ENCODE results near the gene PLCB2.

The PLCB2 gene

GRCh38 chr15:40307421-40308211 is at the start of gene PLCB2:
Gene PLCB2 (minus strand): TSS chr15:40307935. CDS start chr15:40307672, 263 bp downstream.
- no peak for FAIRE-seq

GRCh38 chr15:40357246-40357645 is 49.5 kb upstream of the PLCB2 start:
- FAIRE-seq: no peak

DNA sequence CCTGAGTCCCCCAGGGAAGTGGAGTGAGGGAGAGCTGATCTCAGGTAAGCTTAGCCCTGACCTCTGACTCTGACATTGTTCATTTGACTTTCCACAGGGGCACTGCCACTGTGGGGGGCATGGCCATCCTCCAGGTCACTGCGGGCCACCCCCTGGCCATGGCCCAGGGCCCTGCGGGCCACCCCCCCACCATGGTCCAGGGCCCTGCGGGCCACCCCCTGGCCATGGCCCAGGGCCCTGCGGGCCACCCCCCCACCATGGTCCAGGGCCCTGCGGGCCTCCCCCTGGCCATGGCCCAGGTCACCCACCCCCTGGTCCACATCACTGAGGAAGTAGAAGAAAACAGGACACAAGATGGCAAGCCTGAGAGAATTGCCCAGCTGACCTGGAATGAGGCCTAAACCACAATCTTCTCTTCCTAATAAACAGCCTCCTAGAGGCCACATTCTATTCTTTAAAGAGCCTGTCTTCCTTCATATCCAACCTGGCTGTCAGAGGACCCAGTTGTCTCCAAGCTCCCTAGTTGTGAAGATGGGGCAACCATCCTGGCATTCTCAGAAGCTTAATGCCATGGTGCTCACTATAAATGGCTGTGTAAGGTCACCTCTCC is 48.3 kb upstream of the PLCB2 start:
- FAIRE-seq: no peak

DNA sequence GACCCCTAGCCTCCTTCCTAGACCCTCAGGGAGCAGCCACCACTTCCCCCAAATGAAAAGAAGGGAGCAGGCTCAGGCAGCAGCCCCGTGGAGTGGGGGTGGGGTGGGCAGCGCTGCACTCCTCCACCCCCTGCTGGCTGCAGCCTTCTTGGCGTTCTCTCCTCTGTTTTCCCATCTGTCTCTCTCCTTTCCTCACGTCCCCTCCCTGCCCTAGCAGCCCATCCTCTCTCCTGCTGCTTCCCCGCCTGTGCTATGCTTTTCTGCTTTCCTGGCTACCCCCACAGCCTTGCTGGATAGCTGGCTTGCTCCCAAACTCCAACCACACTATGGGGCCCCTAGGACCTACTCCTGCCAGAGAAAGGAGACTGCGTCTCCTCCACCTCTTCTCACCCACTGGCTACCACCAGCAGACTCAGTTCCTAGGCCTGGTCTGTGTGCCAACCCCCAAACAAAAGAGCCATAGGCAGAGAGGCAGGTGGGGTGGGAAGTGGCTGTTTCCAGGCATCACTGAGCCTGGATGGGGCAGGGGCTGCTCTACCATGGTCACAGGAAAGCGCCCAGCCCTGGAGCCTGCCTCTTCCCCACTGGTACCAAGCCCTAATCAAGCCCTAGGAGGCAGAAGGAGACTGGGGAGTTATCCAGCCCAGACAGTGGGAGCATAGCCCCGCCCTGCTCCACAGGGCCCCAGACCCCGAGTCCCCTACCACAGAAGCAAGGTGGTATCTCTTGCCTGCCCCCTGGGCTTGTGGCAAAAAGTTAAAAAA is 46.9 kb upstream of the PLCB2 start:
- no peak for FAIRE-seq

DNA sequence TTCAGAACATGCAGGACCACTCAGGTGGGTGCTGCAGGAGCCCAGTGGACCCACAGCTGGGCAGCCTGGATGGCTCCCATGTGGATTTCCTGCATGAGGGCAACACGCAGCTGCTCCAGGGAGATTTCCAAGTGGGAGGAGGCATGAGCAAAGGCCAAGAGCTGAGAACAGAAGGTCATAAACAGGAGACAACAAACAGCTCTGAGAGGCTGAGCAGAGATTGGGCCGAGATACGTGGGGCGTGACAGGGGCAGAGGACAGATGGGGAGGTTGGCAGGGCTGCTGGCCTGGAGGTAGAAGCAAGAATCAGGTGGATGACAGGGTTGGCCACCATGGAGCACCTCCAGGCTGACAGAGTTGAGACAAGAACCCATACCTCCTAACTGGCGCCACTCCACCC is 46.0 kb upstream of the PLCB2 start:
- no peak for FAIRE-seq

DNA sequence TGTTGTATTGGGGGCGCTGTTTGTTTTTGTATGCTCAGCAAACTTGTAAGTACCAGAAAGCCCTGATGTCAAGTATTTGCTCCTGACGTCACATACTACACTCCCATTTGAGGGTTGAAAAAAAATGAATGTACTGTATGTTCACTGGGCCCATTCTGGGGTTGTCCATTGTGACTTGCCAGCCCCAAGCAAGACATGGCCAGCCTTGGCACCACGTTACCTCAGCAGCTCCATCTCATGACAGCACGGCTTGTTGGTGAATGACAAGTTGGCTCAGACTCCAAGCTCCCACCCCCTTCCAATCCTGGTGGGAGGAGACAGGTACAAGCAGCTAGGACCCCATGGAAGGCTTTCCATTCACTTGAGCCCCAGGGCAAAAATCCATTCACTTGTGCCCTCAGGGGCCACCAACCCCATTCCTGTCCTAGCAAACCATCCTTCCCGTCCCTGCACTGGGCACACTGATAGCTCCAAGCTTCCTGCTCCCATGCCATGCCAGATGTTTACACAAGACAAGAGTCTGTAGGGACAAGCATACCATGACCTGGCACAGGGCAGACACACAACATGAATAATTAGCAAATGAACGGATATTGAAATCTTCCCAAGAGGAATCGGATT is 44.7 kb upstream of the PLCB2 start:
- FAIRE-seq: no peak

- no peak for FAIRE-seq
Measured at GRCh38 chr15:40349163-40349562, 41.4 kb upstream of the PLCB2 start.

DNA sequence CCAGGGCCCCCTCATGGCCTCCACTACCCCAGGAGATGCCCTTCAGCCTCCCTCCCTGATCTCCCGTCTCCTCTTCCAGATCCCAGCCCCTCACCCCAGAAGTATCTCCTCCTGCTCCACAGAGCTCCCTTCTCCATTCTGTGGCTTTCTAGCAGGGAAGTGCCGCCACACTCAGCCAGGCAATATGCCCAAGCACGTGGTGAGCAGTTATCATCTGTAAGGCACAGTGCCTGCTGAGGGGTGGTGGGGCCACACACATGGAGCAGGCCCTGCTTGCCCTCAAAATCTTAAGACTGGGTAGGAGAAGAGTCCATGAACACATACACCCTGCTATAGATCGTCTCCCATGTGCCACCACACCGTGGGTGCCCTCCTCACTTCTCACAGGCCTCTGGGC is 40.7 kb upstream of the PLCB2 start:
- no peak for FAIRE-seq

DNA sequence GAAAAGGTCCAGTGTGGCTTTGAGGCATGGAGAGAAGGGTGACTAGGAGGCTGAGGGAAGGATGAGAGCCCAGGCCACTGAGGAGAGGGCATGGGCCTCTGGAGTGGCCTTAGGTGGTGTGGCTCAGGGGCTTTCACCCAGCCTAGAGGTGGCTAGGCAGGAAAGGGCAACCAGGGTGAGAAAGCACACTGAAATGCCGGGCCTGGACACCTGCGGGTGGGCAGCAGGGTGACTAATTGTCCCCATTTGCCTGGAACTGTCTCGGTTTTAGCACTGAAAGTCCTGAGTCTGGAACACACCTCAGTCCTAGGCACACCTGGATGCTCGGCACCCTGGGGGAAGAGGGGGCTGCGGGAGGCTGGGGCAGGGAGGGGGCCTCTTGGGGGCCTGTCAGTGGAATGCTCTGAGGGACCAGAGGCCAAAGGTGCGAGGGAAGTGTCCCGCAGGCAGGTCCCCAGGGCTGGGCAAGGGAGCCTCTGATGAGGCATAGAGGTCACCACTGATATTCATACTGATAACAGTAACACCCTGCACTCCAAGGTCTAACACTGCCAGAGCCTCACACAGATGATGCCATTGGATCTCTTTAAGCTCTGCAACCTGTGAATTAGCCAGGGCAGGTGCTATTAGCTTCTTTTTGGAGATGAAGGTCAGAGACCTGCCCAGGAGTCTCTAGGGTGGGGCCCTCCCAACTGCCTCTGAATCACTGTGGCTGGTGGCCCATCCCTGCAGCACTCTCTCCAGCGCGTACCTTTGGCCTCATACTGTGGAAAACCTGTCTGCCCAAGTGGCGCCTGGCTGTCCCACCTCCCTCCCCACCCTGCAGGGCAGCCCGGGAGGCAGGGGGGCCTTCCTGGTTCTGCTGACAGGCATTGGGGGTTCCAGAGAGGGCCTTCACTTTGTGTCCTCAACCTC is 40.1 kb upstream of the PLCB2 start:
- FAIRE-seq: no peak

GRCh38 chr15:40346579-40347558 is 39.1 kb upstream of the PLCB2 start:
- no peak for FAIRE-seq

DNA sequence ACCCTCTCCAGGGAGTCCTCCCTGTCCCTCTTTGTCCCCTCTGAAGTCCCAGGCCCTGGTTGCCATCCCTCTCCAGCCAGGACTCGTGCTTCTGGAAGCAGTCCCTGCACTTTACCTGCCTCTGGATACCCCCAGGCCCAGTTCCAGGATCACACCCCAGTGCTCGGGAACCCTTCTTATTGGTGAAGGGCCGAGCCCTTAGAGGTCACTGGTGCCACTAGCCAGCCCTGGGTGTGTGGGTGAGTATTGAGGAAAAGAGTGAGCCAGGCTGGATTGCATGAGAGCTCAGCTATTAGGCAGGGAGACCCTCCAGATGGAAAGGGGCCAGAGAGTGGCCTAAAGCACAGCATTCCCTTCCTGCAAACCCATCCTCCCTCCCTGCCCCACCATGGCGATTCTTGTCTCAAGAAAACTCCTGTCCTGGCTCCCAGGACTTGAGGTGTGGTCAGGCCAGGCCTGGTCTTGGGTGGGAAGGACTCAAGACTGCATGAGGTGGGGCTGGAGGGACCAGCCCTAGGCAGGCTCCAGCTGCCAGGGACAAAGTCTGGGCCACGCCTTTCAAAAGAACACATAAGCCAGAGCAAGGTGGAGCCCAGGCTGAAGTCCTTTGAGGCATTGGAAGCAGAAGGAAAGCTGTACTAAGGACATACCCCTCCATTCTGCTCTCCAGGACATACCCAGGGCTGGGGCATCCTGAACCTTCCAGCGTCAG is 38.3 kb upstream of the PLCB2 start:
- no peak for FAIRE-seq

- FAIRE-seq: no peak
Measured at GRCh38 chr15:40345225-40345866, 37.6 kb upstream of the PLCB2 start.

- FAIRE-seq: no peak
Measured at GRCh38 chr15:40344631-40345120, 36.9 kb upstream of the PLCB2 start.

GRCh38 chr15:40344217-40344616 is 36.5 kb upstream of the PLCB2 start:
- FAIRE-seq: no peak

GRCh38 chr15:40343512-40343911 is 35.8 kb upstream of the PLCB2 start:
- FAIRE-seq: no peak

DNA sequence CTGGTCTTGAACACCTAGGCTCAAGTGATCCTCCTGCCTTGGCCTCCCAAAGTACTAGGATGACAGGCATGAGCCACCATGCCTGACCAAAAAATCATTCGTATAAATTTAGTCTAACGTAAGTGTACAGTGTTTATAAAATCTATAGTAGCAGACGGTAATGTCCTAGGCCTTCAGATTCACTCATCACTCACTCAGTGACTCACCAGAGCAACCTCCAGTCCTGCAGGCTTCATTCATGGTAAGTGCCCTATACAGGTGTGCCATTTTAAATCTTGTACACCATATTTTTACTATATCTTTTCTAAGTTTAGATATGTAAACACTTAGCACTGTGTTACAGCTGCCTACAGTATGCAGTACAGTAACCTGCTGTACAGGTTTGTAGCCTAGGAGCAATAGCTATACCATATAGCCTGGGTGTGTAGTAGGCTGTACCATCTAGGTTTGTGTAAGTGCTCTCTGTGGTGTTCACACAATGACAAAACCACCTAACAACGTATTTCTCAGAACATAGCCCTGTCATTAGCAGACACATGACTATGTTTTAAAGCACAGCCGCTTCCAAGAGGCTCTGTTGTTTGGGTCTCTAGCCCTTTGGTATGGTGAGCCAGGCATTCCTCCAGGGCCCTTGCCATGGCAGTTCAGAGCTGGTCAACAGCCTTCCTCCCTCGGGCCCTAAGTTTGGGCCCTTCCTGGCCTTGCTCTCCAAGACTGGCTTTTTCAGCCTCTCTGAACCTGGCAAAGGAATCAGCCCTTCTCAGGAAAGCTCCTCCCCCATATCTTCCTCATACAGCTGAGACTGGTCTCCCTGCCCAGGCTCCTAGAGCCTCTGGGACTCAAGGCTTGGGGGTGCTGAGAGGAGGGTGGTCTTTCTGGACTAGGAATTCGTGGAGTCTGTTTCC is 34.9 kb upstream of the PLCB2 start:
- FAIRE-seq: no peak

GRCh38 chr15:40340740-40341400 is 33.1 kb upstream of the PLCB2 start, which contains the start of gene CCDC9B:
Gene CCDC9B (minus strand): TSS chr15:40340939. CDS start chr15:40340819, 120 bp downstream.
- no peak for FAIRE-seq

All from TTC549 (cell line).